CD14-positive monocyte (primary cell): Measurements from ENCODE around the gene CHID1. TPM values are rescaled to one million over a fixed set of nuclear protein-coding genes. Genes with fewer than 3 reads are reported as not detected.

Experiments used
- DNase-seq, 3 donors: peaks; one replicate each; pipeline ENCODE4 v3.0.0-alpha.2; 2011 to 2022
- H2AFZ ChIP-seq: 2 replicates; pipeline ENCODE4 v1.6.0; 2012; ENCODE audit warnings: mild to moderate bottlenecking, low read depth, low read length, inconsistent platforms; ENCODE audit not compliant: insufficient read depth, poor library complexity, severe bottlenecking
- H3K27ac ChIP-seq, 2 donors: 1 replicate in 1 of 2; 2 replicates in 1 of 2; pipeline ENCODE4 v1.5.1; 2012 to 2013; ENCODE audit warnings: low read length in 2 of 2, control low read depth in 1 of 2, inconsistent platforms in 1 of 2, low read depth in 1 of 2, mild to moderate bottlenecking in 1 of 2
- H3K27me3 ChIP-seq, 2 donors: one replicate each; pipeline versions ENCODE4 v1.6.0 to v1.6.1; 2011 to 2013; ENCODE audit warnings: low read length in 2 of 2; ENCODE audit not compliant: control insufficient read depth in 2 of 2, insufficient read depth in 2 of 2
- H3K36me3 ChIP-seq, 2 donors: replicated peaks in 1 of 2; 1 replicate in 1 of 2; 2 replicates in 1 of 2; pipeline versions ENCODE4 v1.5.1 to v1.6.1; 2012 to 2013; ENCODE audit warnings: low read length in 2 of 2, control low read depth in 1 of 2, inconsistent platforms in 1 of 2, mild to moderate bottlenecking in 1 of 2; ENCODE audit not compliant: insufficient read depth in 2 of 2, control insufficient read depth in 1 of 2
- H3K4me1 ChIP-seq, 2 donors: 1 replicate in 1 of 2; 2 replicates in 1 of 2; pipeline versions ENCODE4 v1.5.1 to v1.6.1; 2012 to 2013; ENCODE audit warnings: low read length in 2 of 2, control low read depth in 1 of 2, inconsistent platforms in 1 of 2, mild to moderate bottlenecking in 1 of 2, moderate library complexity in 1 of 2; ENCODE audit not compliant: insufficient read depth in 2 of 2, control insufficient read depth in 1 of 2
- H3K4me2 ChIP-seq: replicated peaks from 2 replicates; pipeline ENCODE3; 2012; ENCODE audit warnings: low read length, moderate library complexity, mild to moderate bottlenecking; ENCODE audit not compliant: poor library complexity, severe bottlenecking; ENCODE audit errors: extremely low read depth
- H3K4me3 ChIP-seq, 3 experiments: fragments of 200-600 bp in 1 of 3; sonication (generic) in 1 of 3; replicated peaks in 1 of 3; 1 replicate in 2 of 3; 2 replicates in 1 of 3; pipeline ENCODE4 v1.5.1; 2011 to 2013; ENCODE audit warnings: low read length in 3 of 3, mild to moderate bottlenecking in 3 of 3, control low read depth in 2 of 3, low read depth in 2 of 3, inconsistent platforms in 1 of 3, moderate library complexity in 1 of 3
- H3K79me2 ChIP-seq: 2 replicates; pipeline ENCODE4 v1.6.0; 2012; ENCODE audit warnings: mild to moderate bottlenecking, control low read depth, inconsistent platforms, low read length, moderate library complexity; ENCODE audit not compliant: insufficient read depth
- H3K9ac ChIP-seq: 2 replicates; pipeline ENCODE4 v1.6.0; 2017; ENCODE audit warnings: low read length, mild to moderate bottlenecking; ENCODE audit not compliant: insufficient read depth, poor library complexity, severe bottlenecking
- H3K9me3 ChIP-seq, 2 donors: replicated peaks in 1 of 2; 1 replicate in 1 of 2; 2 replicates in 1 of 2; pipeline versions ENCODE4 v1.5.1 to v1.6.1; 2012 to 2013; ENCODE audit warnings: low read length in 2 of 2, control low read depth in 1 of 2; ENCODE audit not compliant: control insufficient read depth in 1 of 2, insufficient read depth in 1 of 2
- H4K20me1 ChIP-seq: 2 replicates; pipeline ENCODE4 v1.6.0; 2012; ENCODE audit warnings: mild to moderate bottlenecking, low read length, control low read depth, moderate library complexity; ENCODE audit not compliant: insufficient read depth
- H3K27ac Mint-ChIP-seq, 7 donors: one replicate each; pipeline ENCODE4 v1.8.0; 2020; ENCODE audit warnings: mild to moderate bottlenecking in 7 of 7, mixed read lengths in 7 of 7, moderate library complexity in 6 of 7, inconsistent platforms in 2 of 7
- H3K27me3 Mint-ChIP-seq, 3 donors: one replicate each; pipeline ENCODE4 v1.8.0; 2021 to 2022; ENCODE audit warnings: low read depth in 3 of 3, mild to moderate bottlenecking in 3 of 3, mixed read lengths in 3 of 3, moderate library complexity in 3 of 3, inconsistent platforms in 1 of 3
- H3K36me3 Mint-ChIP-seq, 2 donors: one replicate each; pipeline ENCODE4 v1.8.0; 2020; ENCODE audit warnings: mixed read lengths in 2 of 2, inconsistent platforms in 1 of 2, mild to moderate bottlenecking in 1 of 2
- H3K4me1 Mint-ChIP-seq: one replicate; pipeline ENCODE4 v1.8.0; 2020; ENCODE audit warnings: mild to moderate bottlenecking, mixed read lengths
- H3K4me3 Mint-ChIP-seq, 2 donors: one replicate each; pipeline ENCODE4 v1.8.0; 2020; ENCODE audit warnings: mild to moderate bottlenecking in 2 of 2, mixed read lengths in 2 of 2, moderate library complexity in 1 of 2
- H3K9me3 Mint-ChIP-seq, 7 donors: one replicate each; pipeline ENCODE4 v1.8.0; 2020 to 2022; ENCODE audit warnings: mixed read lengths in 7 of 7, mild to moderate bottlenecking in 6 of 7, moderate library complexity in 6 of 7, inconsistent platforms in 2 of 7
- CTCF ChIP-seq: fragments of 200-600 bp; IDR thresholded peaks from one replicate; pipeline ENCODE4 v1.8.0; 2022; ENCODE audit warnings: antibody characterized with exemption, mild to moderate bottlenecking
- WGBS: methylation state at CpG from one replicate; pipeline ENCODE4 v1.1.5; 2013; ENCODE audit warnings: missing lambda C conversion rate; ENCODE audit not compliant: insufficient coverage; 5-methylcytosine and 5-hydroxymethylcytosine counted together
- intact Hi-C, 2 donors: fragments of 100-400 bp; cut with micrococcal nuclease; formaldehyde crosslinking; loops; one replicate each; pipeline versions ENCODE4 v1.15.0 to v1.15.1; 2023
- polyA plus RNA-seq, 3 donors: library from polyadenylated mRNA; depleted of rRNA in 1 of 3; unstranded in 2 of 3; stranded (reverse) in 1 of 3; fragments of 300-500 nt in 2 of 3; fragments of >200 nt in 1 of 3; fragmentation: Illumina TruSeq in 2 of 3; gene quantifications; 1 replicate in 2 of 3; 2 replicates in 1 of 3; pipeline ENCODE4 v1.2.3, GENCODE V29; 2012 to 2021

Gene CHID1
- polyA plus RNA-seq, 3 donors = 23.2 to 45.4 (median 45.0) TPM

- TF ChIP-seq CTCF = no peak
- WGBS = 93% methylated on average over 17 of the region's 37 CpGs
- peaks cover 0 to 2% (median 0%) of the 10 kb centered on the region in 7 donors for H3K9me3 Mint-ChIP-seq
- Histone ChIP-seq H3K4me1 (no peaks in the 10 kb centered on the region), H3K79me2 (no peaks in the 10 kb centered on the region), H3K36me3 (no peaks in the 10 kb centered on the region), H3K9ac (no peak overlapping the region), H3K27me3 (no peaks in the 10 kb centered on the region), H3K4me2 (no peak overlapping the region), H4K20me1 (peaks cover 63% of the 10 kb centered on the region), H3K9me3 (no peaks in the 10 kb centered on the region), H3K4me3 (no peak overlapping the region), H2AFZ (no peak overlapping the region), H3K27ac (no peak overlapping the region)
- intact Hi-C loops = no loop called here
- H3K27me3 Mint-ChIP-seq = peaks cover 0 to 5% (median 2%) of the 10 kb centered on the region in 3 donors
- DNase-seq = no peak
- H3K4me1 Mint-ChIP-seq = peaks cover 8% of the 10 kb centered on the region
- H3K27ac Mint-ChIP-seq = no peak overlapping the region
- H3K4me3 Mint-ChIP-seq = no peak overlapping the region
- no peaks in the 10 kb centered on the region for H3K36me3 Mint-ChIP-seq
Measured at GRCh38 chr11:858762-859339, 51.8 kb downstream of the CHID1 start.

GRCh38 chr11:858053-858761, 52.4 kb downstream of the CHID1 start:
- no peak overlapping the region for H3K4me2 ChIP-seq
- no peaks in the 10 kb centered on the region for H3K9me3 ChIP-seq
- H3K9me3 Mint-ChIP-seq = peaks cover 0 to 2% (median 0%) of the 10 kb centered on the region in 7 donors
- no peak for TF ChIP-seq CTCF
- WGBS = 91% methylated on average over 22 of the region's 27 CpGs
- H3K4me3 Mint-ChIP-seq = no peak overlapping the region
- no peaks in the 10 kb centered on the region for H3K36me3 Mint-ChIP-seq
- DNase-seq = no peak
- H3K27ac ChIP-seq = no peak overlapping the region
- no peak overlapping the region for H3K4me3 ChIP-seq
- no peak overlapping the region for H2AFZ ChIP-seq
- H3K36me3 ChIP-seq = no peaks in the 10 kb centered on the region
- H3K27me3 ChIP-seq = no peaks in the 10 kb centered on the region
- H4K20me1 ChIP-seq = peaks cover 67% of the 10 kb centered on the region
- H3K79me2 ChIP-seq = no peaks in the 10 kb centered on the region
- H3K27ac Mint-ChIP-seq = peak overlapping the region in 1 of 7 donors; percentile 66
- intact Hi-C loops = no loop called here
- no peaks in the 10 kb centered on the region for H3K4me1 ChIP-seq
- H3K27me3 Mint-ChIP-seq = peaks cover under 1 to 5% (median 2%) of the 10 kb centered on the region in 3 donors
- H3K9ac ChIP-seq = no peak overlapping the region
- peaks cover 8% of the 10 kb centered on the region for H3K4me1 Mint-ChIP-seq
